ENCODE measurements around the gene ACTRT2.

ACTRT2 gene

GRCh38 chr1:3065797-3066196 lies 44.5 kb downstream of the ACTRT2 start:
- DNase-seq = no peak

GRCh38 chr1:3066250-3066711 lies 45.0 kb downstream of the ACTRT2 start:
- DNase-seq = peak in 2 of 58 donors; percentile 33

GRCh38 chr1:3066826-3067225 lies 45.6 kb downstream of the ACTRT2 start:
- no peak for DNase-seq

GRCh38 chr1:3067301-3067670 lies 46.0 kb downstream of the ACTRT2 start:
- DNase-seq = no peak

GRCh38 chr1:3067671-3068563 lies 46.6 kb downstream of the ACTRT2 start:
- DNase-seq = no peak

GRCh38 chr1:3068564-3069431 lies 47.5 kb downstream of the ACTRT2 start, which contains the start of gene PRDM16:
PRDM16 (plus strand) TSS chr1:3069203; CDS start chr1:3069260, 57 bp downstream.
- DNase-seq = peak in 5 of 58 donors; percentile 14 to 61 (median 33)

- DNase-seq = peak in 12 of 58 donors; percentile 19 to 50 (median 38)
Observed at GRCh38 chr1:3069491-3070308, 48.4 kb downstream of the ACTRT2 start.

GRCh38 chr1:3070309-3070643 lies 49.0 kb downstream of the ACTRT2 start:
- no peak for DNase-seq

- DNase-seq = peak in 1 of 58 donors; percentile 24
Observed at GRCh38 chr1:3070644-3071564, 49.6 kb downstream of the ACTRT2 start.

GRCh38 chr1:3071565-3072390 lies 50.5 kb downstream of the ACTRT2 start:
- no peak for DNase-seq
